Diencephalon (tissue), 1 donor: Measurements from ENCODE around the gene HEBP2. TPM values are rescaled to one million over a fixed set of nuclear protein-coding genes. Genes with fewer than 3 reads are reported as not detected.

Source experiments
- small RNA-seq: library from RNA; depleted of rRNA; stranded (forward); fragments of <200 nt; gene quantifications from one replicate; pipeline ENCODE3, GENCODE V24; 2014
- total RNA-seq: library from RNA; depleted of rRNA; stranded (reverse); fragments of >200 nt; gene quantifications from one replicate; pipeline ENCODE4 v1.2.3, GENCODE V29; 2014

HEBP2 gene
- total RNA-seq, result 6.0 TPM

GRCh38 chr6:138403801-138404665 is at the start of gene HEBP2:
HEBP2 (plus strand) TSS chr6:138404223; CDS start chr6:138404496, 273 bp downstream.

GRCh38 chr6:138377844-138378243 is 26.2 kb upstream of the HEBP2 start, which contains the start of gene SMIM28:
SMIM28 (plus strand) TSS chr6:138377905; CDS start chr6:138378073, 168 bp downstream.

Small RNAs within 50 kb of the gene (small RNA-seq; reads per million reads assigned to genes)
- gene AL031003.1 (not detected), gene AL391669.1 (not detected), gene MIR3145 (0.10 reads per million)

Other genes starting within 250 kb of the HEBP2 start
- gene ARFGEF3, start 242.3 kb upstream of the HEBP2 start, total RNA-seq, result 47.3 TPM
- gene PBOV1, start 185.7 kb upstream of the HEBP2 start, total RNA-seq, result not detected
- gene SMIM28, start 26.3 kb upstream of the HEBP2 start, total RNA-seq, result not detected
- 24.0 TPM for gene NHSL1, start 95.3 kb downstream of the HEBP2 start, total RNA-seq